ENCODE data around the gene CIRBP.

CIRBP gene

GRCh38 chr19:1255186-1256161 lies 13.7 kb upstream of the CIRBP start:
- no peak for DNase-seq (ENCODE audit: low spot score)

GRCh38 chr19:1256646-1257474 lies 12.3 kb upstream of the CIRBP start:
- no peak for DNase-seq (ENCODE audit: low spot score)

- no peak for DNase-seq (ENCODE audit: low spot score)
Measured at GRCh38 chr19:1257475-1258162, 11.5 kb upstream of the CIRBP start.

- DNase-seq (ENCODE audit: low spot score): no peak
Measured at GRCh38 chr19:1258163-1258492, 11.0 kb upstream of the CIRBP start.

- no peak for DNase-seq (ENCODE audit: low spot score)
Measured at GRCh38 chr19:1258707-1259205, 10.4 kb upstream of the CIRBP start.

- DNase-seq (ENCODE audit: low spot score): no peak
Measured at GRCh38 chr19:1259206-1259875, 9.8 kb upstream of the CIRBP start.

GRCh38 chr19:1259876-1260748 lies 9.0 kb upstream of the CIRBP start:
- DNase-seq (ENCODE audit: low spot score): no peak

GRCh38 chr19:1260749-1261537 lies 8.2 kb upstream of the CIRBP start:
- DNase-seq (ENCODE audit: low spot score): peak; percentile 98

GRCh38 chr19:1261538-1261797 lies 7.7 kb upstream of the CIRBP start:
- DNase-seq (ENCODE audit: low spot score): no peak

- DNase-seq (ENCODE audit: low spot score): no peak
Measured at GRCh38 chr19:1261798-1262622, 7.1 kb upstream of the CIRBP start.

- DNase-seq (ENCODE audit: low spot score): no peak
Measured at GRCh38 chr19:1262623-1263123, 6.5 kb upstream of the CIRBP start.

GRCh38 chr19:1263188-1263587 lies 5.9 kb upstream of the CIRBP start:
- no peak for DNase-seq (ENCODE audit: low spot score)

- DNase-seq (ENCODE audit: low spot score): no peak
Measured at GRCh38 chr19:1264801-1265614, 4.1 kb upstream of the CIRBP start.

- DNase-seq (ENCODE audit: low spot score): no peak
Measured at GRCh38 chr19:1265615-1266128, 3.5 kb upstream of the CIRBP start.

- peak; percentile 84 for DNase-seq (ENCODE audit: low spot score)
Measured at GRCh38 chr19:1266129-1266915, 2.8 kb upstream of the CIRBP start.

- DNase-seq (ENCODE audit: low spot score): no peak
Measured at GRCh38 chr19:1266916-1267476, 2.1 kb upstream of the CIRBP start.

Data from COLO829 (cell line).